Ishikawa (cell line): ENCODE data around the gene MTOR.

Experiments used
- CEBPB ChIP-seq: IDR thresholded peaks from 2 replicates; pipeline ENCODE4 v1.6.1; 2012
- CREB1 ChIP-seq: IDR thresholded peaks from 2 replicates; pipeline ENCODE4 v1.6.1; 2012; ENCODE audit warnings: low read depth
- EGR1 ChIP-seq: IDR thresholded peaks from 2 replicates; pipeline ENCODE4 v1.6.1; 2012
- EP300 ChIP-seq: IDR thresholded peaks from 2 replicates; pipeline ENCODE4 v1.6.1; 2012; ENCODE audit warnings: borderline replicate concordance
- FOXM1 ChIP-seq: IDR thresholded peaks from 2 replicates; pipeline ENCODE4 v1.6.1; 2012; ENCODE audit warnings: low read depth, borderline replicate concordance
- NFIC ChIP-seq: IDR thresholded peaks from 2 replicates; pipeline ENCODE4 v1.6.1; 2012
- RAD21 ChIP-seq: IDR thresholded peaks from 2 replicates; pipeline ENCODE4 v1.6.1; 2012; ENCODE audit warnings: low read depth
- TAF1 ChIP-seq: IDR thresholded peaks from 2 replicates; pipeline ENCODE4 v1.6.1; 2012; ENCODE audit warnings: low read depth, mild to moderate bottlenecking
- TCF12 ChIP-seq: IDR thresholded peaks from 2 replicates; pipeline ENCODE4 v1.6.1; 2012; ENCODE audit warnings: low read depth
- TEAD4 ChIP-seq: IDR thresholded peaks from 2 replicates; pipeline ENCODE4 v1.6.1; 2012
- YY1 ChIP-seq: IDR thresholded peaks from 2 replicates; pipeline ENCODE4 v1.6.1; 2012; ENCODE audit warnings: low read depth
- ZBTB7A ChIP-seq: IDR thresholded peaks from 2 replicates; pipeline ENCODE4 v1.6.1; 2012; ENCODE audit warnings: low read depth
- TF ChIP-seq, protein P1 (sequence below): IDR thresholded peaks from 2 replicates; pipeline ENCODE4 v1.6.1; 2012
- TF ChIP-seq, protein P2 (sequence below): IDR thresholded peaks from 2 replicates; pipeline ENCODE4 v1.6.1; 2012
- TF ChIP-seq, protein P3 (sequence below): IDR thresholded peaks from 2 replicates; pipeline ENCODE4 v1.6.1; 2012; ENCODE audit warnings: low read depth, mild to moderate bottlenecking

Gene MTOR

DNA sequence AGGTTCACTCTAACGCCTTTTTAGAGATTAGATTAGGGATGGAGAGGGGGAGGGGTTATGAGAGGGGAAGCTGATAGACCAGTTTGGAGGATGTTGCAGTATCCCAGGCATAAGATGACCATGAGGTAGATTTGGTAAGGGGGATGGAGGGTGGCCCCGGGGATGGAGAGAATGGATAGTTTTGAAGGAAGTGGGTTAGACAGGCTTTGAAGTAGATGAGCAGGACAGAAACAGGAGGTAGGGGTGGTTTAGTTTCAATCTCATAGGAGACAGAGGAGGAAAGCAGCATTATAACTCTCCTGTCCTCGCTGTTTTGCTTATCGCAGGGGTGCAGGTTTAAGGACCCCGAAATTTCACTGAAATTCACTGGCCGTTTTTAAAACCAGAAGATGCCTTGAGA is 22.4 kb upstream of the MTOR start:
- no peak for TF ChIP-seq EGR1
- TF ChIP-seq TAF1, result no peak
- no peak for TF ChIP-seq FOXM1
- TF ChIP-seq CREB1, result no peak
- no peak for TF ChIP-seq TCF12
- no peak for TF ChIP-seq YY1
- no peak for TF ChIP-seq ZBTB7A
- TF ChIP-seq NFIC, result no peak
- TF ChIP-seq, protein P1, sequence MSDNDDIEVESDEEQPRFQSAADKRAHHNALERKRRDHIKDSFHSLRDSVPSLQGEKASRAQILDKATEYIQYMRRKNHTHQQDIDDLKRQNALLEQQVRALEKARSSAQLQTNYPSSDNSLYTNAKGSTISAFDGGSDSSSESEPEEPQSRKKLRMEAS, result no peak
- no peak for TF ChIP-seq CEBPB
- TF ChIP-seq, protein P2, sequence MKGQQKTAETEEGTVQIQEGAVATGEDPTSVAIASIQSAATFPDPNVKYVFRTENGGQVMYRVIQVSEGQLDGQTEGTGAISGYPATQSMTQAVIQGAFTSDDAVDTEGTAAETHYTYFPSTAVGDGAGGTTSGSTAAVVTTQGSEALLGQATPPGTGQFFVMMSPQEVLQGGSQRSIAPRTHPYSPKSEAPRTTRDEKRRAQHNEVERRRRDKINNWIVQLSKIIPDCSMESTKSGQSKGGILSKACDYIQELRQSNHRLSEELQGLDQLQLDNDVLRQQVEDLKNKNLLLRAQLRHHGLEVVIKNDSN, result no peak
- no peak for TF ChIP-seq RAD21
- TF ChIP-seq, protein P3, sequence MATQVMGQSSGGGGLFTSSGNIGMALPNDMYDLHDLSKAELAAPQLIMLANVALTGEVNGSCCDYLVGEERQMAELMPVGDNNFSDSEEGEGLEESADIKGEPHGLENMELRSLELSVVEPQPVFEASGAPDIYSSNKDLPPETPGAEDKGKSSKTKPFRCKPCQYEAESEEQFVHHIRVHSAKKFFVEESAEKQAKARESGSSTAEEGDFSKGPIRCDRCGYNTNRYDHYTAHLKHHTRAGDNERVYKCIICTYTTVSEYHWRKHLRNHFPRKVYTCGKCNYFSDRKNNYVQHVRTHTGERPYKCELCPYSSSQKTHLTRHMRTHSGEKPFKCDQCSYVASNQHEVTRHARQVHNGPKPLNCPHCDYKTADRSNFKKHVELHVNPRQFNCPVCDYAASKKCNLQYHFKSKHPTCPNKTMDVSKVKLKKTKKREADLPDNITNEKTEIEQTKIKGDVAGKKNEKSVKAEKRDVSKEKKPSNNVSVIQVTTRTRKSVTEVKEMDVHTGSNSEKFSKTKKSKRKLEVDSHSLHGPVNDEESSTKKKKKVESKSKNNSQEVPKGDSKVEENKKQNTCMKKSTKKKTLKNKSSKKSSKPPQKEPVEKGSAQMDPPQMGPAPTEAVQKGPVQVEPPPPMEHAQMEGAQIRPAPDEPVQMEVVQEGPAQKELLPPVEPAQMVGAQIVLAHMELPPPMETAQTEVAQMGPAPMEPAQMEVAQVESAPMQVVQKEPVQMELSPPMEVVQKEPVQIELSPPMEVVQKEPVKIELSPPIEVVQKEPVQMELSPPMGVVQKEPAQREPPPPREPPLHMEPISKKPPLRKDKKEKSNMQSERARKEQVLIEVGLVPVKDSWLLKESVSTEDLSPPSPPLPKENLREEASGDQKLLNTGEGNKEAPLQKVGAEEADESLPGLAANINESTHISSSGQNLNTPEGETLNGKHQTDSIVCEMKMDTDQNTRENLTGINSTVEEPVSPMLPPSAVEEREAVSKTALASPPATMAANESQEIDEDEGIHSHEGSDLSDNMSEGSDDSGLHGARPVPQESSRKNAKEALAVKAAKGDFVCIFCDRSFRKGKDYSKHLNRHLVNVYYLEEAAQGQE, result no peak
- no peak for TF ChIP-seq EP300
- TF ChIP-seq TEAD4, result no peak

DNA sequence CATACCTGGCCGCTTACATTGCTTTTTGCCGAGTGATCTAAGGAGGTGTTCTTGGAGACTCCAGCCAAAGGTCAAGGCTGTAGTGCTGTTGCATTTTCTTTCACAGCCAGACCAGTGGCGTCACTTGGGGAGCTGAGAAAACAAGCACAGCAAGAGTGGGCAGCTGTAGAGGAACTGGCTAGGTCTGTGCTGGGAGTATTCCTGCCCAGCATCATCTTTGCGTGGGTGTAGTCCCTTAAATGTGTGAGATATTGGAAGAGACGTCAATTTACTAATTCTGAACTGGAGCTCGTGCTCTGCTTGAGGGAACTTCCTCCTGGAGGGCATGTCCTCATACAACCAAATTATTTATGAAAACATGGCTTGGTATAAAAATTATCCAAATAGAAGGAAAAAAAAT is 20.8 kb upstream of the MTOR start:
- no peak for TF ChIP-seq EGR1

DNA sequence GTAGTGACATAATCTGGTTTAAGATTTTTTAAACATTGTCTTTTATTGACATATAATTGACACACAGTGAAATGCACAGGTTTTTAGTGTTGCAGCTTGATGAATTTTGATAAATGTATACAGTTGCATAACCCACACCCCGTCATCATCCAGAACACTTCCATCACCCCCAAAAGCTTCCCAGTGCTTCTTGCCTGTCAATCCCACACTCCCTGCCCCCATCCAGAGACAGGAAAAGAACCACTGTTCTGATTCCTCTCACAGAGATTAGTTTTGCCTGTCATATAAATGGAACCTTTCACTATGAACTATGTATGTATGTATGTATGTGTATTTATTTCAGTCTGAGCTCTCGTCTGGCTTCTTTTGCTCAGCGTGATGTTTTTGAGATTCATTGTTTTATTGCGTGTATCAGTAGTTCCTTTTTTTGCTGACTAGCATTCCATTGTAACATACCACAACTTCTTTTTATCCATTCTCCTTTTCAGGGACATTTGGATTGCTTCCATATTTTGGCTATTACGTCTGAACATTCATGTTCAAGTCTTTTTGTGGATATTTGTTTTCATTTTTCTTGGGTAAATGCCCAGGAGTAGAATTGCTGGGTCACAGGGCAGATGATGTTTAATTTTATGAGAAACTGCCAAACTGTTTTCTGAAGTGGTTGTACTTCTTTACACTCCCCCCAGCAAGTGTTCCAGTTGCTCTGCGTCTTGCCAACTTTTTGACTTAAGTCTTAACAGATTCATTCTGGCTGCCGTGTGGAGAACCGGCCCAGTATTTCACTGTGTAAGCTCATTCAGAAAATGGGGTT is 19.4 kb upstream of the MTOR start:
- no peak for TF ChIP-seq TAF1
- TF ChIP-seq EP300, result no peak

DNA sequence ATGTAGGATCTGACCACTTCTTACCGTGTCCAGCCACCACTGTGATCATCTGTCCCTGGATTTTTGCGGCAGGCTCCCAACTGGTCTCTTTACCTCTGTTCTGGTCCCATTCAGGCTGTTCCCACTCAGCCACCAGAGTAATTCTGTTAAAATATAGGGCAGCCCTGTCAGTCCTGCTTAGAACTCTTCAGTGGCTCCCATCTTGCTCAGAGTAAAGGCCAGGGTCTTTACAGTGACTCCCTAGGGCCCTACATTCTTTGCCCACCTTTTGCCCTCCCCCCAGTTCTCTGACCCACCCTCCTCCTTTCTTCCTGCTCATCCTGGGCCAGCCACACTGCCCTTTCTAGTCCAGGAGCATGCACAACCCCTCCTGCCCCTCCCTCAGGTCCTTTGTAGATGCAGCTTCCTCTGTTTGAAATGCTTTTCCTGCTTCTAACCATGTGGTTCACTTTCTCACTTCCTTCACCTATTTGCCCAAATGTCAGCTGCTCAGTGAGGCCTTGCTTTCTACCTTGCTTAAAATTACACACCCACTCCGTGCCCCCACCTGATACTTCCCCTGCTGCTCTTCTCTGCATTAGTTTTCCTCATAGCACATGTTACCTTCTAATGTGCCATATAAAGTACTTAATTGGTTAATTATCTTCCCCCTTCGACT is 18.5 kb upstream of the MTOR start:
- TF ChIP-seq FOXM1 (no peak), NFIC (no peak), TCF12 (no peak), ZBTB7A (no peak), YY1 (no peak)
- TF ChIP-seq, protein P2, result no peak

DNA sequence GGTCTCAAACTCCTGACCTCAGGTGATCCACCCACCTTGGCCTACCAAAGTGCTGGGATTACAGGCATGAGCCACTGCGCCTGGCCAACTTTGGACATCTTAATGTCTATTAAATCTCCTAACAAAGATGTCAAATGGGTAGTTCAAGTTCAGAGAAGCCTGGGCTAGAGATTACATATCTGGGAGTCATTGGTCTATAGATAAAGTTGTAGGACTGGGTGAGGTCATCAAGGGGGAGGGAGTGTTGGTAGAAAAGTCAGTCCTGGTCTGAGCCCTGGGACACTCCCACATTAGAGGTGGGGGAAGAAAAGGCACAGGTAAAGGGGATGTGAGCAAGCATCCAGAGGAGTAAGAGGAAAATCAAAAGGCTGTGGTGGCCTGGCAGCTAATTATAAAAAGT is 17.3 kb upstream of the MTOR start:
- TF ChIP-seq, protein P1, result no peak
- TF ChIP-seq, protein P3, result no peak
- TF ChIP-seq ZBTB7A, result no peak

DNA sequence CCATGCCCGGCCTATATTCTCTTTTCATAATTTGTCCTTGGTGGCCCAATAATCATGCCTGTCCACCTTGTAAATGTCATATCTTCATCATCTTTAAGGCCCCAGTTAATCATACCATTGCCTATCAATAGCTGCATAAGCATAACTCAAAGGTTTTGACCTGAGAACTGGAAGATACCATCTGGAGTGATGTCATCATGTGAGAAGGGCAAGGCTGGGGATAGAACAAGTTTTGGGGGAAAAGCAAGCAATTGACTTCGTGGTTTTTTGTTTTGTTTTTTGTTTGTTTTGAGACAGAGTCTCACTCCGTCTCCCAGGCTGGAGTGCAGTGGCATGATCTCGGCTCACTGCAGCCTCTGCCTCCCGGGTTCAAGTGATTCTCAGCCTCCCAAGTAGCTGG is 16.8 kb upstream of the MTOR start:
- TF ChIP-seq CEBPB, result no peak
- no peak for TF ChIP-seq TEAD4
- no peak for TF ChIP-seq YY1
- no peak for TF ChIP-seq FOXM1

DNA sequence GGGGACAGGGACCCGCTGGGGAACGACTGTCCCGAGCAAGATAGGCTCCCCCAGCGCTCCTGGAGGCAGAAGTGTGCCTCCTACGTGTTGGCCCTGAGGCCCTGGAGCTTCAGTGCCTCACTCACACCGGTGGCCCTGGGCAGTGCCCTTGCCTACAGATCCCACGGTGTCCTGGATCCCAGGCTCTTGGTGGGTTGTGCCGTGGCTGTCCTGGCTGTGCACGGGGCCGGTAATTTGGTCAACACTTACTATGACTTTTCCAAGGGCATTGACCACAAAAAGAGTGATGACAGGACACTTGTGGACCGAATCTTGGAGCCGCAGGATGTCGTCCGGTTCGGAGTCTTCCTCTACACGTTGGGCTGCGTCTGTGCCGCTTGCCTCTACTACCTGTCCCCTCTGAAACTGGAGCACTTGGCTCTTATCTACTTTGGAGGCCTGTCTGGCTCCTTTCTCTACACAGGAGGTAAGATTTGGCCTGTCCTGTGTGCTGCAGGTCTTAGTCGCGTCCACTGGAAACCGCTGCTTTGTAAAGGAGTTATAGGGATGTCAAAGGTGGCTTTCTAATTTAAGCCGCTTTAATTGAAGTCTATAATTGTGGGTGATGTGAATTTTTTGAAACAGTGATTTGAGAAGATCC is 11.4 kb upstream of the MTOR start:
- TF ChIP-seq RAD21 (no peak), YY1 (no peak), CREB1 (no peak), ZBTB7A (no peak), FOXM1 (no peak), TCF12 (no peak), EP300 (no peak), CEBPB (no peak), EGR1 (no peak), TEAD4 (no peak), TAF1 (no peak)
- TF ChIP-seq, protein P2, result no peak
- TF ChIP-seq, protein P1, result no peak
